ES-I3 (cell line): ENCODE data around the gene PCDH9.

Experiments used
- H3K36me3 ChIP-seq: 2 replicates; pipeline ENCODE4 v1.6.1; 2013; ENCODE audit warnings: mild to moderate bottlenecking, low read length, control low read depth, moderate library complexity; ENCODE audit not compliant: insufficient read depth
- H3K4me1 ChIP-seq: 2 replicates; pipeline ENCODE4 v1.6.1; 2013; ENCODE audit warnings: mild to moderate bottlenecking, control low read depth, low read length; ENCODE audit not compliant: insufficient read depth
- H3K9ac ChIP-seq: 2 replicates; pipeline ENCODE4 v1.6.1; 2013; ENCODE audit warnings: low read depth, mild to moderate bottlenecking, low read length, moderate library complexity
- H3K9me3 ChIP-seq: 2 replicates; pipeline ENCODE4 v1.6.1; 2013; ENCODE audit warnings: mild to moderate bottlenecking, low read length, moderate library complexity; ENCODE audit not compliant: control insufficient read depth, insufficient read depth

Gene PCDH9

DNA sequence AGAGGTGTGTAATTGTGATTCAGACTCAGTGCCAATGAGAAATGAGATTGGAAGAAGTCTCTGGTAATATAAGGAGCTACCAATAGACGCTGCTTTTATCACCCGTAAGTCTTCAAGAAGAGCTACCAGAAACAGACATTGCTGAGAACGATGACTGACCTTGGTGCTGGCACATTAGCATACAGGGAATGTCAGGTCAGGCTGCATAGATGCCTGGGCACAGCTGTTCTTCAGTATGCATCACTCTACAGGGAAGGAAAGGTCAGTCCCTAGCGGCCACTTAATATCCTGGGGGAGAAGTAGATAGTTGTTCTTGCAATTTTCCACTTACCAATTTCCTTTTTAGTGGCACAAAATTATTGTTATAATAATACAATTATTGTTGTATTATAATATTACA is 380.4 kb downstream of the PCDH9 start:
- Histone ChIP-seq H3K9ac (no peak overlapping the region), H3K9me3 (no peaks in the 10 kb centered on the region), H3K4me1 (no peaks in the 10 kb centered on the region), H3K36me3 (no peaks in the 10 kb centered on the region)

GRCh38 chr13:66847541-66847940 is 382.6 kb downstream of the PCDH9 start:
- Histone ChIP-seq H3K9me3 (no peaks in the 10 kb centered on the region), H3K9ac (no peak overlapping the region), H3K36me3 (no peaks in the 10 kb centered on the region)

DNA sequence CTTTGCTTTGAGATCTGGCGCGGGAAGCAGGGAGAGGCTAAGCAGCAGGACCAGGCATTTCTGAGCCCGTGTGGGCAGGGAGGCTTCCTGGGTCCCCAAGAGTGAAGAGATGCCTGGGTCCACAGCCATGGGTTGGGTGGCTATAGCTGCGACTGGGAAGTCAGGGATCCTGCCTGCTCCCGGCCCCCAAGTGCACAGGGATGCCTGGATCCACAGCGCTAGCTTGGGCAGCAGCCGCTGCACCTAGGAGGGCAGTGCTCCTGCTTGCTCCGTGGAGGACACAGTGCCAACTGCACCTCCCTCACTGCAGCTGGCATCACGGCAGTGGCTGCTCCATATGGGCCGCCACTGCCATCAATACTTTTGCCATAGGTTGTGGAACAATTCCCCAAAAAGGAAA is 384.7 kb downstream of the PCDH9 start:
- no peak overlapping the region for H3K9ac ChIP-seq
- H3K36me3 ChIP-seq, result no peaks in the 10 kb centered on the region
- H3K9me3 ChIP-seq, result no peaks in the 10 kb centered on the region
- no peaks in the 10 kb centered on the region for H3K4me1 ChIP-seq

More at GRCh38 chr13:66847541-66847940, 382.6 kb downstream of the PCDH9 start:
- H3K4me1 ChIP-seq, result no peaks in the 10 kb centered on the region

GRCh38 chr13:66844933-66845332 is 385.2 kb downstream of the PCDH9 start:
- Histone ChIP-seq H3K9me3 (no peaks in the 10 kb centered on the region), H3K36me3 (no peaks in the 10 kb centered on the region), H3K9ac (no peak overlapping the region), H3K4me1 (no peaks in the 10 kb centered on the region)

DNA sequence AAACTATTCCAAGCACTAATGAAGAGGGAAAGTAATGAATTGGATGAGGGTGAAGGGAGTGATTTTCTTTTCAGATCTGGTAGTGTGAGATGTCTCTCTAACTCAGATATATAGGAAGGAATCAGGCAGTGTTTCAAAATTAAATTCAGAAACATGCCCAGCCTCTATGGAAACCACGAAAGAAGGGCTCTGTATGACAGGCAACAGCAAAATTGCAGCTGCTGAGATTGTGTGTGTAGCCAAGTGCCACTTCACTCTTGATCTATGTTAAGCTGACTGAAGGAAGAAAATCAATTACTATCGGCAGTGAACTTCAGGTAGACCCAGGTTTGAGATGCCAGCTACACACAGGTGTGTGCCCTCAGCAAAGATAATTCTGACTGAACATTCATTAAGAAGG is 387.4 kb downstream of the PCDH9 start:
- no peaks in the 10 kb centered on the region for H3K9me3 ChIP-seq
- no peaks in the 10 kb centered on the region for H3K4me1 ChIP-seq
- no peaks in the 10 kb centered on the region for H3K36me3 ChIP-seq
- H3K9ac ChIP-seq, result no peak overlapping the region

- Histone ChIP-seq H3K36me3 (no peaks in the 10 kb centered on the region), H3K4me1 (no peaks in the 10 kb centered on the region), H3K9me3 (no peaks in the 10 kb centered on the region), H3K9ac (no peak overlapping the region)
These were observed 389.5 kb downstream of the PCDH9 start for GRCh38 chr13:66840621-66841020.

DNA sequence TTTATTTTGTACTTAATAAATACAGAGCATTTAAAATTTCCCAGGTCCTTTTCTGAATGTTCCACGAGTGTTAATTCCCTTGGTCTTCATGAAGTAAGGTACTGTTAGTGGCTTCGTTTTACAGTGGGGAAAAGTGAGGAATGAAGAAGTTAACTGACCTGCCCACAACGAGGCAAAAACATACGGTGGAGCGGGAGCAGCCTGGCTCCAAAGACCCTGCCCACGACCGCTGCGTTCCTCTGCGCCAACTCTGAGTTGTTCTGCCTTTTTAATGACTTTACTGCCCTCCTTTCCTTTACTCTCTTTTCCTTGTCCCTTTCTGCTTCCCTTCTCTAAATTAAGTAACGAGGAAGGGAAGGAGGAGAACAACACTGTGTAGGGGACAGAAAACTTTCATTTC is 392.9 kb downstream of the PCDH9 start:
- H3K9ac ChIP-seq, result no peak overlapping the region
- H3K36me3 ChIP-seq, result no peaks in the 10 kb centered on the region
- H3K4me1 ChIP-seq, result peaks cover 4% of the 10 kb centered on the region; the same call in 1 of the 2 replicates
- no peaks in the 10 kb centered on the region for H3K9me3 ChIP-seq

GRCh38 chr13:66835040-66835628 is 395.0 kb downstream of the PCDH9 start:
- Histone ChIP-seq H3K36me3 (no peaks in the 10 kb centered on the region), H3K9me3 (no peaks in the 10 kb centered on the region), H3K4me1 (peaks cover 4% of the 10 kb centered on the region; the same call in 1 of the 2 replicates), H3K9ac (no peak overlapping the region)

DNA sequence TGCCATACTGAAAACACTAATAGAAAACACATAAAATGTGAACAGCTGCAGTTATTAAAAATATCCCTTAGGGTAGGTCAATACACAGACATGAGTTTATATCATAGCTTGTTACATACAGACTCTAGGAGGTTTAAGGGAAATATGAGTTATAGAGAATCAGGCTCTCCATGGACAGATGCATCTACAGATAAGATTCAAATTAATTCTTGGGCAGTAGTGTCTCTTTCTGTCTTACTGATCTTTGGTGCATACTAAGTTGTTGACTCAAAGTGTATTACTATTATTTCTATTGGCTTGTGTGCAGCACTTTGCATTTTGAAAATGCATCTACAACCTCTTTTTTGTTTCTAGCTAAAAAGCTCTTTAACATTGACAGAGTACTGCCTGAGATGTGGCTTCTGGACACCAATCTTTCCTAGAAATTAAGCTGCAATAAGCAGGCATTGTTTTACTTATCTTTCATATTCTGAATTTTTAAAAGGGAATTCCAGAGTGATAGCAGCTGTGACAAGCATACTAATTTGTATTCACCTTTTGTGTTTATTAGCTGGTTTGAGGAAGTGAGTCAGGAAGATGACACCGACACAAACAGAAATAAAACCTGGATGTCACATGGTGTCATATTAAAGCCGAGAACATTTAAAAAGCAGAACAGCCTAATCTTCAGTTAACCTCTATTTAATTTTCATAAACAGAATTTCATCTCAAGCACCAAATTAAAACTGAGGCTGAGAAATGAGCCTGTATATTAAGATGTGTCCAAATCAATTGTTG is 399.0 kb downstream of the PCDH9 start:
- Histone ChIP-seq H3K36me3 (no peaks in the 10 kb centered on the region), H3K9me3 (no peaks in the 10 kb centered on the region), H3K9ac (no peak overlapping the region), H3K4me1 (peaks cover 4% of the 10 kb centered on the region; the same call in 1 of the 2 replicates)

- H3K9ac ChIP-seq, result no peak overlapping the region
- H3K9me3 ChIP-seq, result no peaks in the 10 kb centered on the region
- H3K4me1 ChIP-seq, result no peaks in the 10 kb centered on the region; the same call in 1 of the 2 replicates
- H3K36me3 ChIP-seq, result no peaks in the 10 kb centered on the region
These were observed 400.3 kb downstream of the PCDH9 start for GRCh38 chr13:66829803-66830202.

- H3K9me3 ChIP-seq, result no peaks in the 10 kb centered on the region
These were observed 403.7 kb downstream of the PCDH9 start for GRCh38 chr13:66826398-66826797.

GRCh38 chr13:66821551-66821950 is 408.6 kb downstream of the PCDH9 start:
- no peaks in the 10 kb centered on the region for H3K36me3 ChIP-seq
- no peaks in the 10 kb centered on the region for H3K9me3 ChIP-seq
- no peak overlapping the region for H3K9ac ChIP-seq
- H3K4me1 ChIP-seq, result no peaks in the 10 kb centered on the region

More at GRCh38 chr13:66826398-66826797, 403.7 kb downstream of the PCDH9 start:
- Histone ChIP-seq H3K4me1 (no peaks in the 10 kb centered on the region), H3K9ac (no peak overlapping the region), H3K36me3 (no peaks in the 10 kb centered on the region)

- no peaks in the 10 kb centered on the region for H3K36me3 ChIP-seq
- H3K9ac ChIP-seq, result no peak overlapping the region
These were observed 418.7 kb downstream of the PCDH9 start for GRCh38 chr13:66811455-66811854.

DNA sequence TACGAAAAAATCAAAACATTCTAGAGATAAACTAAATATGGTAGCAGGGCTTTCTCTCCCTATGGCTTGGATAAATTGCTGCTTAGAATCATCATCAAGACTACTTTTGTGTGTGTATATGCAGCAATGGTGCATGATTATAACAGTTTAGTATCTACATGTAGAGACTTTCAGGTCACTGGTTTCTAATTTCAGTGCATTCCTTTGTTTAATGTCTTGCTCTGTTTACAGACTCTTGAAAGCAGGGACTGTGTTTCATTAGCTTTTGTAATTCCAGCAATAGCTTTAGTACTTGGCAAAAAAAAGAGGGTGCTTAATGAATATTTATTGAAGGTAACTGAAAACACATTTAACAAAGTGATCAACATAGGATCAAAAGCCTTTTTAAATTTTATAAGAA is 420.7 kb downstream of the PCDH9 start:
- no peak overlapping the region for H3K9ac ChIP-seq
- no peaks in the 10 kb centered on the region; the same call in 1 of the 2 replicates for H3K9me3 ChIP-seq
- H3K4me1 ChIP-seq, result no peaks in the 10 kb centered on the region
- no peaks in the 10 kb centered on the region for H3K36me3 ChIP-seq

More at GRCh38 chr13:66811455-66811854, 418.7 kb downstream of the PCDH9 start:
- Histone ChIP-seq H3K9me3 (no peaks in the 10 kb centered on the region; the same call in 1 of the 2 replicates), H3K4me1 (no peaks in the 10 kb centered on the region)

DNA sequence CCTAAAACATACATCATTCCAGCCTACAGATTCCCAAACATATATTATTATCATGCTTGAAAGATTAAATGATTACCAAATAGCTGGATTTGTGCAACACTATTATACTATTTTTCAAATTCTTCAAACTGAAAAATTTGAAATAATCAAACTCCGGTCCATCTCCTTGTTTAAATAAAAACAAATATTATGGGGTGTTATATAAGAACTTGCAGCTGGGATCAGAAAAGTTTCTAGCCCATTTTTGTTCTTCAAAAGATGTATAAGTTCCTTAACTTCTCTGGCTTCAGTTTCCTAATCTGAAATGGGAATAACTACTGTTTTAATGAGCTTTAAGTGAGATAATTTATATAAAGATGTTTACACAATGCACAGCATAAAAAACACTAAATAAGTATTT is 422.9 kb downstream of the PCDH9 start:
- Histone ChIP-seq H3K9me3 (no peaks in the 10 kb centered on the region; the same call in 1 of the 2 replicates), H3K9ac (no peak overlapping the region), H3K4me1 (no peaks in the 10 kb centered on the region), H3K36me3 (no peaks in the 10 kb centered on the region)
